Adrenal gland (tissue), 12 donors: ENCODE results near the gene DHX32. TPM values are rescaled to one million over a fixed set of nuclear protein-coding genes. Genes with fewer than 3 reads are reported as not detected.

Experiments
- DNase-seq, 7 donors: peaks; one replicate each; pipeline ENCODE4 v3.0.0-alpha.2; 2019 to 2020
- H3K27ac ChIP-seq, 5 donors: fragments of 200-600 bp; sonication (generic) in 4 of 5; 1 replicate in 3 of 5; 2 replicates in 2 of 5; pipeline versions ENCODE4 v1.5.1 to v1.8.0; 2016 to 2020; ENCODE audit warnings: mild to moderate bottlenecking in 1 of 5
- H3K27me3 ChIP-seq: fragments of 200-600 bp; 2 replicates; pipeline ENCODE4 v1.8.0; 2021
- H3K36me3 ChIP-seq, 2 donors: fragments of 200-600 bp; replicated peaks in 1 of 2; 1 replicate in 1 of 2; 2 replicates in 1 of 2; pipeline versions ENCODE4 v1.5.1 to v1.8.0; 2018 to 2022
- H3K4me1 ChIP-seq, 2 donors: fragments of 200-600 bp; replicated peaks in 1 of 2; 1 replicate in 1 of 2; 2 replicates in 1 of 2; pipeline versions ENCODE4 v1.5.1 to v1.8.0; 2018 to 2021
- H3K4me3 ChIP-seq, 4 donors: fragments of 200-600 bp; sonication (generic) in 3 of 4; one replicate each; pipeline ENCODE4 v1.5.1; 2016 to 2018
- H3K9me3 ChIP-seq, 3 donors: fragments of 200-600 bp; sonication (generic) in 1 of 3; replicated peaks in 1 of 3; 1 replicate in 2 of 3; 2 replicates in 1 of 3; pipeline versions ENCODE4 v1.5.1 to v1.8.0; 2016 to 2021
- POLR2A ChIP-seq, 2 donors: fragments of 450-650 bp; IDR thresholded peaks; one replicate each; pipeline ENCODE4 v1.6.1; 2017; ENCODE audit warnings: antibody characterized with exemption in 2 of 2, mild to moderate bottlenecking in 2 of 2, moderate library complexity in 1 of 2
- WGBS, 4 donors: extraction: QIAGEN DNeasy Blood & Tissue Kit in 2 of 4; methylation state at CpG; one replicate each; pipeline versions ENCODE4 v1.1.5 to v1.1.7; 2013 to 2017; 5-methylcytosine and 5-hydroxymethylcytosine counted together
- intact Hi-C, 2 donors: fragments of 100-400 bp; cut with DNase I; formaldehyde crosslinking; loops; one replicate each; pipeline versions ENCODE4 v1.14.1 to v1.15.0; 2022 to 2023
- polyA plus RNA-seq, 3 donors: library from polyadenylated mRNA; stranded (reverse); fragments of 200-250 nt in 2 of 3; fragments of 350-450 nt in 1 of 3; fragmentation: Illumina TruSeq in 1 of 3; extraction: RNeasy Lipid Tissue Mini Kit (QIAGEN cat#74804) in 1 of 3; gene quantifications; one replicate each; pipeline ENCODE4 v1.2.3, GENCODE V29; 2013 to 2014
- total RNA-seq, 9 donors: library from RNA; depleted of rRNA in 4 of 9; stranded (reverse); fragments of >200 nt in 4 of 9; fragments of 120-200 nt in 1 of 9; fragmentation: NEBNext Ultra II Directional in 1 of 9; extraction: Animal tissue kit (Norgen Biotek cat#: 25700) in 1 of 9; gene quantifications; one replicate each; pipeline versions ENCODE4 v1.1.0 to v1.2.4, GENCODE V29; 2013 to 2023
- TF ChIP-seq, protein P1 (sequence below), 6 experiments: fragments of 450-650 bp in 4 of 6; fragments of 200-600 bp in 2 of 6; sonication (generic) in 1 of 6; IDR thresholded peaks; 1 replicate in 5 of 6; 2 replicates in 1 of 6; pipeline versions ENCODE4 v1.5.1 to v1.8.0; 2016 to 2021; ENCODE audit warnings: antibody characterized with exemption in 6 of 6, mild to moderate bottlenecking in 2 of 6, moderate library complexity in 1 of 6
- donor health status: healthy with polysubstance abuse.
- donor health status: Bipolar disorder and iron deficiency.
- donor health status: DM: yes; HTN: yes; CAD: no.
- donor health status: DM: no; HTN: no; CAD: no.
- donor health status: DM: no; HTN: no; CAD: no.
- donor health status: DM: yes; HTN: yes; CAD: no.

DHX32 gene
- total and polyA plus RNA-seq, 12 donors: 22.0 to 100 (median 39.2) TPM

DNA sequence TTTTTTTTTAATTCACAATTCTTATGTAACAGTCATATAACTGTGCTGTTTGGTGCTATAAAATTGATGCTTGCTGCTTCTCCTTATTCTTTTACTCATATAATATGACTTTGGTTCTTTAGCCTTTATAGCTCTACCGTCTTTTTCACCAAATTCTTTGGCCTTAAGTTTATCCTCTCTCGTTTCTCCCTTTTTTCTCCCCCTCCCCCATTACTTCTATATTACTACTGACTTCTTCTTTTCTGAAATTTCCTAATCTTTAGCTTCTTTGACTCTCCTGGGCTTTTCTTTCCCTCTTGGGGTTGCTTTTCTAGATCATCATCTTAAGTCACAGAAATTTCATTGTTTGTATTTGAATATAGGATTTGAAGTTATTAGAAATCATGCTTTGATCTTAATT, 54.0 kb downstream of the DHX32 start:
- DNase-seq: no peak
- intact Hi-C loops: no loop called here
- H3K9me3 ChIP-seq: no peaks in the 10 kb centered on the region
- peaks cover 0 to 49% of the 10 kb centered on the region in 2 donors for H3K36me3 ChIP-seq
- H3K27me3 ChIP-seq: no peaks in the 10 kb centered on the region
- no peak overlapping the region for H3K4me3 ChIP-seq
- H3K4me1 ChIP-seq: peaks cover 21 to 27% of the 10 kb centered on the region in 2 donors
- 86 to 88% (median 87%) methylated on average over 2 of the region's 2 CpGs for WGBS, 4 donors
- H3K27ac ChIP-seq: no peak overlapping the region
- TF ChIP-seq, protein P1, sequence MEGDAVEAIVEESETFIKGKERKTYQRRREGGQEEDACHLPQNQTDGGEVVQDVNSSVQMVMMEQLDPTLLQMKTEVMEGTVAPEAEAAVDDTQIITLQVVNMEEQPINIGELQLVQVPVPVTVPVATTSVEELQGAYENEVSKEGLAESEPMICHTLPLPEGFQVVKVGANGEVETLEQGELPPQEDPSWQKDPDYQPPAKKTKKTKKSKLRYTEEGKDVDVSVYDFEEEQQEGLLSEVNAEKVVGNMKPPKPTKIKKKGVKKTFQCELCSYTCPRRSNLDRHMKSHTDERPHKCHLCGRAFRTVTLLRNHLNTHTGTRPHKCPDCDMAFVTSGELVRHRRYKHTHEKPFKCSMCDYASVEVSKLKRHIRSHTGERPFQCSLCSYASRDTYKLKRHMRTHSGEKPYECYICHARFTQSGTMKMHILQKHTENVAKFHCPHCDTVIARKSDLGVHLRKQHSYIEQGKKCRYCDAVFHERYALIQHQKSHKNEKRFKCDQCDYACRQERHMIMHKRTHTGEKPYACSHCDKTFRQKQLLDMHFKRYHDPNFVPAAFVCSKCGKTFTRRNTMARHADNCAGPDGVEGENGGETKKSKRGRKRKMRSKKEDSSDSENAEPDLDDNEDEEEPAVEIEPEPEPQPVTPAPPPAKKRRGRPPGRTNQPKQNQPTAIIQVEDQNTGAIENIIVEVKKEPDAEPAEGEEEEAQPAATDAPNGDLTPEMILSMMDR (IDR thresholded peaks at IDR 0.05): no peak

DNA sequence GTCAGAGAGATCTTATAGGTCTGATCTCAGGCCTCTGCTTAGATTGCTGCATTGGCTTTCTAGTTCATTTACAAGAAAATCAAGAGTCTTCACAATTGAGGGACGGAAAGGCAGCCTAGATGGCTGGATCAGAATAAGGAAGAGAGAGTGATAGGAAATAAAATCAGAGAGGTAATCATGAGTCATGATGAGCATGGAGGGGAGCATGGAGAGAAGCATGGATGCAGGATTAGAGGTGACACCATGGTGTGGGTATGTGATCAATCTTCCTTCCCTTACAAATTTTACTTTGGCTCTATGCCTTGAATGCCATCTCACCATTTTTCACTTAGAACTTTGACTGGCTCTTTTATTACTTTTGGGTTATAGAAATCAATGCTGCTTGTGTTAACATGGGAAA, 56.4 kb downstream of the DHX32 start:
- DNase-seq: no peak
- intact Hi-C loops: no loop called here
- TF ChIP-seq, protein P1 (IDR thresholded peaks at IDR 0.05): no peak
- no peak for TF ChIP-seq POLR2A (IDR thresholded peaks at IDR 0.05)
- Histone ChIP-seq H3K27me3 (no peaks in the 10 kb centered on the region), H3K4me3 (peak overlapping the region in 1 of 4 donors; percentile 94), H3K27ac (no peak overlapping the region), H3K9me3 (no peaks in the 10 kb centered on the region), H3K4me1 (peaks cover 23 to 38% of the 10 kb centered on the region in 2 donors), H3K36me3 (peaks cover 0 to 30% of the 10 kb centered on the region in 2 donors)
- WGBS, 4 donors: 65 to 87% (median 81%) methylated on average over 1 of the region's 1 CpG

DNA sequence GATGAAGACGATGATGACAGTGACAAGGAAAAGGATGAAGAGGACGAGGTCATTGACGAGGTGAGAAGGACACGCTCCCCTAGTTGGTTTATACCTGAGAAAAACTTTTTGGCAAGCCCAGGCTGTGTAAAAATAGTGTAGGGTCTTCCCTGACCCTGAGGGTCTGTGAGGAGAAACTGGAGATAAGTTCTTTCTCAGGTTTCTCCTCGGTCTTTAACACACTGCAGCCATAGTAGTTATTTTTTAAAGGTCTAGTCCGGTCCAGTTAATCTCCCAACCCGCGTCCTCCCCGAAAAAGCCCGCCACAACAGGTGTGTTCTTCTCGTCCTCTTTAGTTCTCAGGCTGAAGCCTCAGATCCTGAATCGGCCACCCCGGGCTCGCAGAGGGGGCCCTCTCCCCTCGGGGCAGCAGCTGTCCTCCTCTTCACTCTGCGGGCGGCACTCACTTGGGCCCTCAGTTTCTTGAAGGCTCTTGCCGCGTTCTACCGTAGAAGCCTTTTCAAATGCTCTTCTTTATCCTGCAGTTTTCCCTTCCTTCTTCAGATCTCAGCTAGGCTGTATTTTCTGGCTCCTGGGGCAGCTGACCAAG, 57.3 kb downstream of the DHX32 start:
- Histone ChIP-seq H3K27me3 (no peaks in the 10 kb centered on the region), H3K27ac (peak overlapping the region in 4 of 5 donors; percentile 84 to 97 (median 91)), H3K4me3 (peak overlapping the region; percentile 27 to 99 (median 96)), H3K36me3 (peaks cover 0 to 20% of the 10 kb centered on the region in 2 donors), H3K4me1 (peaks cover 23 to 38% of the 10 kb centered on the region in 2 donors), H3K9me3 (no peaks in the 10 kb centered on the region)
- DNase-seq: peak in 1 of 7 donors; percentile 7
- no peak for TF ChIP-seq POLR2A (IDR thresholded peaks at IDR 0.05)
- TF ChIP-seq, protein P1 (IDR thresholded peaks at IDR 0.05): no peak
- intact Hi-C loops: no loop called here
- 0 to 1% (median 0%) methylated on average over 20 of the region's 20 CpGs for WGBS, 4 donors

DNA sequence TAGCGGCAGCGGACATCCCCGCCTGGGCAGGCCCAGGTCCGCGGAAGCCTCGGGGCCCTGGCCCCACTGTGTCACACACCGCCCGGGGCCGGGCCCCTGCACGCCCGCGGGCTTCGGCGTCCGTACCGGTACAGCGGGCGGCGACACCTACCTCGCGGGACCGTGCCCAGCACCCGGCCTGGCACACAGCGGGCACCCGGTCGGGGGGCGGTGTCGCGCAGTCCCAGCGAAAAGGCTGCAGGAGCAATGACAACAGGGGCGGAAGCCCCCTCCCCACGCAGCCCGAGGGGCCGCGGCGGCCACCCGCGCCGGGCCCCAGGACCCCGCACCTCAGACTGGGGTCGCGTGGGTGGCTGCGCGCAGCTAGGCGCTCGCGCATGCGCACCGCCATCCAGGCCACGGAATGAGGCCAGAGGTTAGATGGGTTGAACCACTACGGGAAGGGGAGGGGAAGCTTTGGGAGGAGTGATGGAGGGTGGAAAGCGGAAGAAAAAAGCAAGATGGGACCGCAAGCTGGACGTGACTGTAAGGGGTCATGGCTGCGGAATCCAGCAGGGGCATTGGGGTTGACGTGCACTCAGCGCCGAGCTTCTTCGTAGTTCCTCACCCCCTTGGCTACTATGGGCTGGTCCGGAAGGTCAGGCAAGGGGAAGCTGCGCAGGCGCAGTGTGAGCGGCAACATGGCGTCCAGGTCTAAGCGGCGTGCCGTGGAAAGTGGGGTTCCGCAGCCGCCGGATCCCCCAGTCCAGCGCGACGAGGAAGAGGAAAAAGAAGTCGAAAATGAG, 58.0 kb downstream of the DHX32 start, which contains the start of the genes BCCIP and UROS:
BCCIP (plus strand) TSS at position 669 of the 785 bp plus-strand sequence; CDS start at position 681, 12 bp downstream.
UROS (minus strand) TSS at position 381 of the 785 bp plus-strand sequence. CDS start 6,759 bp downstream, outside the sequence.
- H3K4me1 ChIP-seq: peaks cover 23 to 38% of the 10 kb centered on the region in 2 donors
- DNase-seq: peak; percentile 89 to 94 (median 92)
- 0 to 1% (median 0%) methylated on average over 32 to 74 of the region's 74 CpGs for WGBS, 4 donors
- peak within 1 kb of the TSS; percentile 60 to 97 (median 90) for H3K27ac ChIP-seq
- peak; percentile 29 to 32 for TF ChIP-seq POLR2A (IDR thresholded peaks at IDR 0.05)
- TF ChIP-seq, protein P1 (IDR thresholded peaks at IDR 0.05): no peak
- H3K4me3 ChIP-seq: peak within 1 kb of the TSS; percentile 27 to 99 (median 96)
- intact Hi-C loops: no loop called here
- peaks cover 0 to 13% of the 10 kb centered on the region in 2 donors for H3K36me3 ChIP-seq
- no peaks in the 10 kb centered on the region for H3K9me3 ChIP-seq
- no peaks in the 10 kb centered on the region for H3K27me3 ChIP-seq
